T-helper 9 cell (primary cell): Measurements from ENCODE around the gene SPRR1A.

ENCODE experiments used
- DNase-seq: peaks from one replicate; pipeline ENCODE4 v3.0.0-alpha.2; 2020

SPRR1A gene

DNA sequence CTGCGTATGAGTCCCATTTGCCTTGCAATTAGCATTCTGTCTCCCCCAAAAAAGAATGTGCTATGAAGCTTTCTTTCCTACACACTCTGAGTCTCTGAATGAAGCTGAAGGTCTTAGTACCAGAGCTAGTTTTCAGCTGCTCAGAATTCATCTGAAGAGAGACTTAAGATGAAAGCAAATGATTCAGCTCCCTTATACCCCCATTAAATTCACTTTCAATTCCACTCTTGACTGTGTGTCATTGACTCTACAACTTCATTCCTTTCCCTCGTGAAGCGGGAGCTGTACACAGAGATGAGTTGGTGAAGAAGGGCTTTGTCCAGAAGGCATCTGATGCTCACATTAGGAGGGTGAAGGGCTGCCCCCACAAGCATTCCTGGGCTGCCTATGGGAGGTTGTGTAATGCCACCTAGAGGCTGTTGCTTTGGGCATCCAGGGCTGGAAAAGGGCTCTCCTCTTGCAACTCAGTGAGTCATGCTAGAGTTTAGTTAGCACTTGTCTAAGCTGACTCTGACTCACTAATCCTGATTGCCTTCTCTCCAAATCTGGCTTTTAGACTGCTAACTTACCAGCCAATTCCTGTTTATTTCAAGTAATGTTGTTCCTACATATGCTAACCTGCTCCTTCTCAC is 48.9 kb downstream of the SPRR1A start:
- DNase-seq: no peak

DNA sequence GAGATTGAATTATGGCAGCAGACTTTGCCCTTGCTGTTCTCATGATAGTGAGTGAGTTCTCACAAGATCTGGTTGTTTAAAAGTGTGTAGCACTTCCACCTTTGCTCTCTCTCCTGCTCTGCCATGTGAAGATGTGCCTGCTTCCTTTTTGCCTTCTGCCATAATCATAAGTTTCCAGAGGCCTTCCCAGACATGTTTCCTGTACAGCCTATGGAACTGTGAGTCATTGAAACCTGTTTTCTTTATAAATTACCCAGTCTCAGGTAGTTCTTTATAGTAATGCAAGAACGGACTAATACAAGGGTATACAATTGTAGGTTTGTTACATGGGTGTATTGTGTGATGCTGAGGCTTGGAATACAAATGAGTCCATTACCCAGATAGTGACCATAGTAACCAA is 51.3 kb downstream of the SPRR1A start:
- DNase-seq: no peak
